Activated T-cell treated with anti-CD3 and anti-CD28 coated beads for 24 hours (primary cell): ENCODE data around the gene LMF1.

Source experiments
- DNase-seq: peaks from one replicate; pipeline ENCODE4 v3.0.0-alpha.2; 2020; ENCODE audit warnings: low read depth

Gene LMF1

DNA sequence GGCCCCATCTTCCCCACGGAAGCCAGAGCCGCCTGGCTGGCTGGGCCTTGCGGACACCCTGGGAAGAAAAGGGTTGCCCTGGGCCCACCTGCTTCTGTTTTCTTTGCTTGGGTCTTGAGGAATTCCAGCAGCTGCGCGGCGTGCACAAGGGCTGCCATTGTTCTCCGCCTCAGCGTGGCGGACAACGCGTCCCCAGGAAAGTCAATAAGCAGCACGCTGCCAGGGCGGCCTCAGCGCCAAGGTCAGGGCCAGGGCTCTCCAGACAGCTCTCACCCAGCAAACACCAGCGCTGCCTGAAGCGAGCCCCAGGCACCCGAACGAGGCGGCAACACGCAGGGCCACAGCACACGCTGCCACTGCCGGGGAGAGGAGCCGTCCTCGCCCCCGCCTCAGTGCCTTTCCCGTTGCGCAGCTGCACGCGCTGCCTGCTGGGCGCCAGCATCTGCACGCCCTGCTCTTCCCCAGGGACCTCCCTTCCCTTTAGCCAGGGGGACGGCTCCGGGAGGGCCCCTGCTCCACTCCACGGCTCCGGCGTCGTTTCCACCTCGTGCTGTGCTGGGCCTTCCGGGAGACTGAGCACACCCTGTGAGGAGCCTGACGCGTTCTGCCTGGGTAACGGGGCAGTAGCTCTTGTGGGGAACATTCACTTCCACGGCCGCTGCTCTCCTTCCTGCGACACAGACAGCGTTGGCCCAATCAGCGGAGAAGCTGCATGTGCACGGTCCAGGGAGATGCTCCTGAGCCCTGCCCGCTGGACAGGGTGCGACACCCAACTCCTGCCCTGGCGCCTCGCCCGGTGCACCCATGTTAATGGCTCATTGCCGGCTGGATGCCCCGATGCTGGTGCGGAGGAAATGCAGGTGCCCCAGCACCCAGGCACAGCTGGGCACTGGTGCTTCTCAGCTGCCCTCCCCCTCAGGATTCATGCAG lies 57.8 kb downstream of the LMF1 start:
- DNase-seq = no peak

DNA sequence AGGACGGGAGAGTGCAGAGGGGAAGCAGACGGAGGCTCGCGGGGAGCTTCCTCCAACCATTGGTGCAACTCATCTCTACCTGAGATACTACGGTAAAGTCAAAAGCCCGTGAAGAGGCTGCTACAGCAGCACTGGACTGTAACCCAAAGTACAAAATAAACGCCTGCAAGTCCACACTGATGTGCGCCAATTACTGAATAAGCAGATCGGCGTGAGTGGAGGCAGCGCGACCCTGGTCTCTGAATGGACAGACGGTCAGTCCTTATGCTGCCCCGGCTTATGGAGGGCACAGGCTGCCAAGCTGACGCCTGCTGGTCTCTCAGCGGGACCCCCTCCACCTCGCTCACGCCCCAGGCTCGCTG lies 58.5 kb downstream of the LMF1 start:
- no peak for DNase-seq

- no peak for DNase-seq
Measured at GRCh38 chr16:911604-912321, 59.0 kb downstream of the LMF1 start.

GRCh38 chr16:911101-911500 lies 59.7 kb downstream of the LMF1 start:
- DNase-seq = no peak

DNA sequence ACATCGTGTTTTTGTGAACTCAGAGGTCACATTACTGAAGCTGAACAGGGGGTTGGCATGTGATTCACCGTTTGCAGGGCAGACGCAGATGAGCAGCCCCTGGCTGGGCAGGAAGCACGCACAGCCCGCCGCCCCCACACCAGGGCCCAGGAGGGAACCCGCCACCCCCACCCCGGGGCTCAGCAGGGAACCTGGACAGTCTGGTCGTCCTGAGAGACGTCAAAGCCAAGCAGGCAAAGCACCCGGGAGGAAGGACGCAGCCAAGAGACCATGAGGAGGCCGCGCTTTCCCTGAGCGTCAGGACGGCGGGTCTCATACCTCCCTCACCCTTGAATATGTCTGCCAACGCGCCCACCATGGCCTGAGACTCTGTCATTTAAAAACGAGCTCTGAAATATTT lies 60.6 kb downstream of the LMF1 start:
- no peak for DNase-seq

- DNase-seq = no peak
Measured at GRCh38 chr16:909281-910000, 61.3 kb downstream of the LMF1 start.

DNA sequence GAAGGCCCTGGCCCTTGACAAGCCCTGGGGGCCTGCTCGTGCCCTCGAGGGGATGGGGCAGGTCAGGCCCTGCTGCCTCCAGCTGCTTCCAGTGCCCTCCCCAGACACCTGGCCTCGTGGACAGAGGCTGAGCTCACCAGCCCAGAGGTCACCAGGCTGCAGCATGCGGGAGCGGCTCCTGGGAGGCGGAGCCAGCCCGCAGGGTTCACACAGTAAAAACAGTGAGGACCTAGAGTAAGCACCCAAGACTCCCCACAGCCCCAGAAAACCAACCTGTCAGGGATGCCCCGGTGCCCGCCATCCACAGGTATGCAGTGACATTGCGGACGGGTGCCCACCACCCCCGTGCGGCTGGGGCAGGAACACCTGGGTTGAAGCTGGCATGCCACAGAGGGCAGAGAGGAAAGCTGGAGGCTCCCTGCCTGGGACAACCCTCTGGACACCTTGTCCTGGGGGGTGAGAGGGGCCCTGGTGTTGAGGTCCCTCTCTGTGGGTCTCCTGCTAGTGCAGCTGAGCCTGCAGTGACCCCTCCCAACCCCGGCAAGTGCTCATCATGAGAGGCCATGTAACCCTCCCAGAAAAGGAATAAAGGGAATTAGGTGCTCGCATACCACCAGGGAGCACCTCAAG lies 62.1 kb downstream of the LMF1 start:
- DNase-seq = no peak

- no peak for DNase-seq
Measured at GRCh38 chr16:907842-908241, 62.9 kb downstream of the LMF1 start.

- DNase-seq = no peak
Measured at GRCh38 chr16:907361-907760, 63.4 kb downstream of the LMF1 start.

DNA sequence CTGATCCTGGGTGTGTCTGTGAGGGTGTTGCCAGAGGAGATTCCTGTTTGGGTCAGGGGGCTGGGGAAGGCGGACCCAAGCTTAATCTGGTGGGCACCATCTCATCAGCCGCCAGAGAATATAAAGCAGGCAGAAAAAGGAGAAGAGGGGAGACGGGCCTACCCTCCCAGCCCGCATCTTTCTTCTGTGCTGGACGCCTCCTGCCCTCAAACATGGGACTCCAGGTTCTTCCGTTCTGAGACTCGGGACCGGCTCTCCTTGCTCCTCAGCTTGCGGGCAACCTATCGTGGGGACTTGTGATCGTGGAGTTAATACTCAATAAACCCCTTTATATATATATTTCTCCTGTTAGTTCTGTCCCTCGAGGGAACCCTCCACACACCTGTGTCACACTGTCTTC lies 64.5 kb downstream of the LMF1 start:
- DNase-seq = no peak

- DNase-seq = no peak
Measured at GRCh38 chr16:901715-902601, 68.8 kb downstream of the LMF1 start.

DNA sequence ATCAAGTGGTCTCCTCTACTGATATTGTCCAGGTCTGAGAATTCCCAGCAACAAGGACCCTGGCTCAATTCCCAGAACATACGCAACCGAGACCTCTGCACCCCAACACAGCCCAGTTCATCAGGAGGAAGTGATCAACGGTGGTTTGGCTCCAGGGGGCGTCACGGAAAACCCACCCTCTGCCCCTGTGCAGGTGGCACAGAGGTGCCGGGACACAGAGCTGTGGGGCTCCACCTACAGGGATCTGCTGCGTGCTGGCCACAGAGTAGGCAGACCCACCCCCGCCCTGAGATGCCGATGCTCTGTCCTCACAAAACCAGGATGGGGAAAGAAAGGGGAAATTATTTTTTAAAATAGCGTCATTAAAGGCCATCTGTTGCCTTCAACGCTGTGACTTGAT lies 69.6 kb downstream of the LMF1 start:
- DNase-seq = no peak

DNA sequence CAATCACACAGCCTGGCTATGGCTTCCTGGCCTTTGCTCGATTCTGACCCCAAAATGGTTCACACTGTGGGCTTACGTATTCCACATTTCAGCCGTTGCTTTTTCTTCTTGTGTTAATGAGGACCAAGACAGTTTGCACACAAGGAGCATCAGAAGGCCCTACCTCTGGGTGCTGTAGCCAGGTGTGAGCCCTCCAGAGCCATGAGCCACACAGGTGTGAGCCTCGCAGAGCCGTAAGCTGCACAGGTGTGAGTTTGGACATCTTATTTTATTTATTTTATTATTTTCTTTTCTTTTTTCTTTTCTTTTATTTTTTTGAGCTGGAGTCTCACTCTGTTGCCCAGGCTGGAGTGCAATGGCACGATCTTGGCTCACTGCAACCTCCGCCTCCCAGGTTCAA lies 70.6 kb downstream of the LMF1 start:
- DNase-seq = no peak

- DNase-seq = no peak
Measured at GRCh38 chr16:899683-900060, 71.1 kb downstream of the LMF1 start.

GRCh38 chr16:898761-899682 lies 71.8 kb downstream of the LMF1 start:
- no peak for DNase-seq

GRCh38 chr16:898216-898615 lies 72.6 kb downstream of the LMF1 start:
- no peak for DNase-seq

DNA sequence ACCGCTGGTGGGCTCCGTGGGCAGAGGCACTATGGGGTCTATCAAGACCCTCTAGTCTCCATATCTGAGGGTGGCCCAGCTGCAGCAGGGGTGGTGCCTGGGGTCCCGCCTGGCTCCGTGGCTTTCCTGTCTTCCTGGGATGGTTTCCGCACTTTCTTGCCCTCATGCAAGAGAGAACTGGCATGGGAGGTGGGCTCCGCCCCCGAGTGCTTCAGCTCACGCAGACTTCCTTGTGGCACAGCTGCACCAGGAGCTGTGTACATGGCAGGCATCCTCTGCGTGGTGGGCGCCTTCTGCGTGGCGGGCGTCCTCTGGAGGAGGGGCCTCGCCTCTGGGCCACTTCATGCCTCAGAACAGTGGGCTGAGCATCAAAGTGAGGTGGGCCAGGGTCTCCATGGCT lies 73.1 kb downstream of the LMF1 start:
- no peak for DNase-seq

GRCh38 chr16:897200-897543 lies 73.6 kb downstream of the LMF1 start:
- DNase-seq = no peak

DNA sequence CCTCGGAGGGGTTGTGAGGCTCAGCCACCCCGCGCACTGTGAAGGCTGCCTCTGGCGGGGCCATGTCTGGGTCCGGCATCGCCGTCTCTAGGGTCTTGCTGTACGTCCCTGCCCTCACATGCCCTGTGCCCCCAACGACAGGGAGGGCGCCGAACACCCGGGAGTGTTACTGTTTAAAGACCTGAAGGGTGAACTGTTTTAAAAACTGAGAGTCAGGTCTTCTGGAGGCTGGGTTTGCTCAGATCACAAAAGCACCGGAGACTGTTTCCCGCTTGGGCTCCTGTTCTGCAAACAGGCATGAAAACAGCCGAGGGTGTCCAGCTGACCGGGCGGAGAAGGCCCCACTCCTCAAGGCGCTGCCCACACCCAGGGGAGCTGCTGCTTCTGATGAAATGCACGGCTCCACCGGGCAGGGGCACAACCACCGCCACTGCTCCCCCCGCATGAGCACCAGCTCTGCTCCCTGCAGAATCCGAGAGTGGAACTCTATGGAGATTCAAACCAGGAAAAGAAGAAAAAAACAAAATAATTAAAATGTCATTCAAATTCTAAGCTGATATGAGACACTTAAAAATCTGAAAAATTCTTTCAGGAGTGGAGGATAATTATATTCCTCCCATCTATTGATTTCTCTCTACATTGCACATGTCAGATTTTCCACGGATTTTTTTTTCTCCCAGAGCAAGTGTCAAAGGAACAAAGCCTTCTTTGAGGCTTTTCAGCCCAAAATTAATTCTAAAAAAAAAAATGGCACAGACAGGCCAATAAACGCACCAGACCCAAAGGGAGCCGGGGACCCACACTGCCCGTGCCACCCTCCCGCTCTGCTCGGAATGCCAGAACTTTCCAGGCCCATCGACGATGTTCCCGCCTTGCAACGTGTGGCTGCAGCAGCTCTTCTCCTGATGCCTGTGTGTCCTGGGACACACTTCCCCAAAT lies 74.3 kb downstream of the LMF1 start:
- no peak for DNase-seq
